DMS 273 (cell line): ENCODE results near the gene RARA.

Experiments used
- DNase-seq: peaks from one replicate; lab custom pipeline; 2025; ENCODE audit not compliant: unreplicated experiment; lab: John Stamatoyannopoulos, UW

Gene RARA

GRCh38 chr17:40309031-40309948 is at the start of gene RARA:
TSS of gene RARA (plus strand) at chr17:40309180. CDS start at chr17:40331219, 22,039 bp downstream.
- DNase-seq: peak; percentile 79

DNA sequence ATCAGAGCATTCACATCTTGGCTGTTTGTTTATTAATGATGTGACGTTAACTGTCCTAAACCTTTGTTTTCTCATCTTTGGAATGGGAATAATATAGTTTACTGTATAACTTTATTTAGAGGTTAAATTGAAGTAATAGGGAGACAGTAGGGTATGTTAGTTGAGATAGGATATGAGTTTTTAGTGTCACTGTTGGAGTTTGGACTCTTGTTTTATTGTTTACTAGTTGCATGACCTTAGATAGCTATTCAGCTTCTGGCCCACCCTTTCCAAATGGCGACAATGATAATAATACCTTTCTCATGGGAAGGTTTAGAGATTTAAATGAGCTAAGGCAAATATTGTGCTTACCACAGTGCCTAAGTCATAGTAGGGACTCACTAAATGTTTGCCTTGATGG is 49.5 kb upstream of the RARA start:
- no peak for DNase-seq

DNA sequence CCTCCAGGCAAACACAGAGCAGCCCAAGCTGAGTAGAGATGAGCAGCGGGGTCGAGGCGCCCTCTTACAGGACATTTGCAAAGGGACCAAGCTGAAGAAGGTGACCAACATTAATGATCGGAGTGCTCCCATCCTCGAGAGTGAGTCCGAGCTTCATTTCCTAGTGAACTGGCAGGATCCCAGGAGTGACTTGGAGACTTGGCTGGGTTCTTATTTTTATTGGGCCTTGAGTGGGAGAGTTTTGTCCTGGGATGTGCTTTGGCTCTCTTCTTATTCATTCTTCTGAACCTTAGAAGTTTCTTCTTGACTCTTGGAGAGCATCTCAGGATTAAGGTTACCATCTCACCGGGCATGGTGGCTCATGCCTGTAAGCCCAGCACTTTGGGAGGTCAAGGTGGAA is 48.5 kb upstream of the RARA start:
- no peak for DNase-seq

- no peak for DNase-seq
Observed at GRCh38 chr17:40264458-40265185, 44.4 kb upstream of the RARA start.

- no peak for DNase-seq
Observed at GRCh38 chr17:40265337-40265736, 43.6 kb upstream of the RARA start.

- DNase-seq: no peak
Observed at GRCh38 chr17:40266882-40267281, 42.1 kb upstream of the RARA start.

DNA sequence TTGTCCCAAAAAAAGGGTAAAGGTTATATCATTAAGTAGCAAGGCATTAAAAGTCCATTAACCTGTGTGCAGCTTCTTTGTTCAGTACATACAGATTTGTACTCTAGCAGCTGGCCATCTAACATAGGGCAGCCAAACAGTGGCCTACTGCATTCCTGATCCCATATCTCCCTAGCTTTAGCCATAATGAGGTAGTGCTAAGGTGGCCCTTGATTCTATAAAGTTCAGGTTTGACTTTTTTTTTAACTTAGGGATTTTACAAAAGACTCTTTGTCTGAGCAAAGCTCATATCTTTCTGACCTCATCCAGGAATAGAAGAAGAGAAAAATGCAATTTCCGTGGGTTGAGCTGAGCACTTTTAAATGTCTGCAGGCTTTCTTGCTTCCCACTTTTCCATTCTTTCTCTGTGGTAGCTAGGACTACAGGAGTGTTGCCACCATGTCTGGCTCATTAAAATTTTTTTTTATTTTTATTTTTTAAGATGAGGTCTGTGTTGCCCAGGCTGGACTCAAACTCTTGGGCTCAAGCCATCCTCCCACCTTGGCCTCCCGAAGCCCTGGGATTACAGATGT is 40.8 kb upstream of the RARA start:
- no peak for DNase-seq

DNA sequence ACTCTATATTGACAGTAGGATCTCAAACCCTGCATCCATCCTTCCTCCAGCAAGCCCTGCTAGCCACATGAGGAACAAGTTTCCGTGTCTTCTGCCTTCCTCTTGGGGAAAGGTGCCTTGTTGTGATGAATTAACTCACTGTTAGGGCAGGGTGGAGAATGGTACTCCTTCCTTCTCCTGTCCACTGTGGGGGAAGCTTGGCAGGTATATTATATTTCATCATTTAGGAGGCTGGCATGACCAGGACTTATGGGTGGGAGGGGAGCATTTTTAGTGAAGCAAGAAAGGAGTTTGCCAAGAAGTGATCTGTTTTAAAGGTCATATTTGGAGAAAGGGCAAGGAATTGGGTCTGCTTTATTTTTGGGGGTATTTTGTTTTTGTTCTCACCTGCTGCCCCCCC is 30.6 kb upstream of the RARA start:
- DNase-seq: no peak

DNA sequence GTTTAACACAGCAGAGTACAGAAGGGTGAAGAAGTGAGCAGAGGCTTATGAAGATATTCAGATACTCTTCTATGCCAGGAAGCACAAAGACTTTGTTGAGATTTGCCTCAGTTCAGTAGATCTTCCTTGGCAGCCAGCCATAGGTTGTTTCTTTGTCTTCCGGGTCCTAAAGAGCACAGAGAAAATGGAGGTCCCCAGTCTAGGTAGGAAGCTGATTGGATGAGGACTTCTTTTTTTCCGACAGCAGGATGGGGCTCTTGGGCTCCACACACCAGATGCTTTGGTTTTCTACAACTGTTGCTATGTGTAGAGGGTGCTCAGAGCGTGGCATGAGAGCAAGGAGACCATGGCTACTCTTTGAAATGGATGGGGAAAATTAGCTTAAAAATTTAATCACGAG is 29.6 kb upstream of the RARA start:
- no peak for DNase-seq

- DNase-seq: no peak
Observed at GRCh38 chr17:40281663-40282062, 27.3 kb upstream of the RARA start.

- DNase-seq: no peak
Observed at GRCh38 chr17:40283662-40284061, 25.3 kb upstream of the RARA start.

GRCh38 chr17:40284085-40284713 is 24.8 kb upstream of the RARA start:
- peak; percentile 24 for DNase-seq

DNA sequence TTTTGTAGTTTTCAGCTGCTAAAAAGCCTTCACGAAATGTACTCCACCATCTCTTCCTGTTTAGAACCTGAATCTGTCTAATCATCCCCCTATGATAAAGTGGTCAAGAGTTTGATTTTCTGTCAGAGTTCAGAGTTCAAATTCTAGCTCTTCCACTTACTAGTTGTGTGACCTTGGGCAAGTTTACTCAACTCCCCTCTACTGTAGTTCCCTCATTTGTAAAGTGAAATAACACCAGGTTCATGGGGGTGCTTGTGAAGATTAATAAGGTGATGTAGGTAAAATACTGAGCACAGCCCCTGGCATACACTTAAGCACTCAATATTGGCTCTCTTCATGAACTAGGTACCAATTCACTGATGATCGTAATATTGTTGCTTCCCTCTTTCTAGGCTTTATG is 22.5 kb upstream of the RARA start:
- no peak for DNase-seq

GRCh38 chr17:40287159-40287493 is 21.9 kb upstream of the RARA start:
- no peak for DNase-seq

DNA sequence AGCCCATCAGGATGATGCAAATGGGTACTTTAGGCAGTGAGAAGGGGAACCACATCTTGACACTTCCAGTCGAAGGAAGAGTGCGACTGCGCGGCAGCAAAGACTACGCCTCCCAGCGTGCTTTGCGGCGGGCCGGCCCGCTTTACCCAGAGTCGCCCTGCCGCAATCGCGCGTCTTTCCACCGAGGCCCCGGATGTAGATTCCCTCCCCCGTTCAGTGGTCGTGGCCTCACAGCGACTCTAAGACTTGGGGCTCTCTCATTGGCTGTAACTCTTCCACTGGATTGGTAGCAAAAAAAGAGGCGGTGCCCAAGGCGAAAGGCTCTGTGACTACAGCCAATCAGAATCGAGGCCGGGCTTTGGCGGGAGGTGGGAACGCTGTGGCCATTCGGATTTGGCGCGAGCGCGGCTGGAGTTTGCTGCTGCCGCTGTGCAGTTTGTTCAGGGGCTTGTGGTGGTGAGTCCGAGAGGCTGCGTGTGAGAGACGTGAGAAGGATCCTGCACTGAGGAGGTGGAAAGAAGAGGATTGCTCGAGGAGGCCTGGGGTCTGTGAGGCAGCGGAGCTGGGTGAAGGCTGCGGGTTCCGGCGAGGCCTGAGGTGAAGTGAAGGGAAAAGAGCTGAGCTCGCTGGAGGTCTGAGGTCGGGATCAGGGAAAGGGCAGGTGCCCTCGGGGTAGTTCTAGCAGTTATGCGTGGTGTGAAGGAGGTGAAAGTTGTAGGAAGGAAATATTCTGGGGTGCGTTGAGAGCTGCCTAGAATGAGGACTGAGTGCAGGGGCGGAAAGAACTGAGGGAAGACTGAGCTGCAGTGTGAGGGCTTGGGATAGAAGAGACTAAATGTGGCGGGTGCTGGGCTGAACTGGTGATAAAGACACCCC is 21.2 kb upstream of the RARA start, which contains the start of gene CDC6:
TSS of gene CDC6 (plus strand) at position 386 of the 876 bp plus-strand sequence. CDS start 1,542 bp downstream, outside the sequence.
- DNase-seq: peak; percentile 100

- peak; percentile 73 for DNase-seq
Observed at GRCh38 chr17:40290629-40291280, 18.2 kb upstream of the RARA start.

- DNase-seq: peak; percentile 41
Observed at GRCh38 chr17:40291281-40291664, 17.7 kb upstream of the RARA start.

DNA sequence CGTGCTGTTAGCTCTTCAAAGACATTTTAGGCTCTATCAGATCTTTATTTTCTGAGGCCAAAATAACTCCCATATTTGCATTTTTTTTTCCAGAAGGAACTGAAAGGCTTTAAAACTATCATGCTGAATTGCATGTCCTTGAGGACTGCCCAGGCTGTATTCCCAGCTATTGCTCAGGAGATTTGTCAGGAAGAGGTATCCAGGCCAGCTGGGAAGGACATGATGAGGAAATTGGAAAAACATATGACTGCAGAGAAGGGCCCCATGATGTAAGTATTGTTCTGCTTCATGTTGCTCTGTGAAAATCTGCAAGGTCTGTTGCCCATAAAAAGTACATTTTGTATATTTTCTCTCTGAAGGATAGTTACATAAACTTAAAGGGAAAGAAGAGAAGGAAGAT is 15.6 kb upstream of the RARA start:
- no peak for DNase-seq

DNA sequence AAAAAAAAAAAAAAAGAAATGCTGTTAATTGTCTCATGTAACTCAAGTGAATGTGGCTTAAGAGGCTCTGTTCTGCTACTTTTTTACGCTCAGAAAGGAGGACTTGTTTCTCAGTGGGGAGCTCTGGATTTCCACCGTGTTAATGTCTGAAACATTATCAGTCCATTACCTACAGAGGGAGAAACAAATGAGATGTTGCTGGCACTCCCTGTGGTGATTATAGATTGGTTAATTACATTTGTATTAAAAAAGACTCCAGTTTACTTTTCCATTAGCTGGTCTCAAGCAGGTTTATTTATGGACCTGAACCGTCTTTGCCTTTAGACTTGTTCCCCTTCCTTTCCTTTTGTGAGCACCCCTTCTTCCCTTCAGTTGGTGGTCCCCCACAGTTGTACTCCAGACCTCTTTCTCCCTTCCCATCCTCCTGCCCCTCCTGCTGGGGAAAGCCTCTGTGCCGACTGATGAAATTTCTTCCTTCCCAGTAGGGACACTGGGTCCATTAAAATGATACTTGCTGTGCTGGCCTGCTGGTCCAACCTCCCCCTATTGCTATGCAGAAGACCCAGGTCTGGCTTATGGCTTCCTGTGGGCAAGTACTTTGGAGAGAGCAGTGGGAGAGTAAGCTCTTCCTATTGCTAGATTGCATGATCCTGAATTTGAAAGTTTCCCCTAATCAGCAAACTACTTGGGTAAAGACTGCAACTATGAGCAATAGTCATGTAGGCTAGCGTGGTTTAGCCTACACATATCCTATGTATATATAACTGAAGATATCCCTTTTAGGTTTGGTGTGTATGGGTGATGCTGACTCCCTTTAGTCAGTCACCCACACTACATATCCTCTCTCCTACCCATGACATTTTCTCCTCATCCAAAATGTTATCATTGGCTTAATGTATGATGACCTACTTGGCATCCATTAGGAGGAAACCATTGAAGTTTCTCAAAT is 13.2 kb upstream of the RARA start:
- DNase-seq: no peak
